Neuronal stem cell (in vitro differentiated cells): Measurements from ENCODE around the gene CASZ1.

ENCODE experiments used
- DNase-seq: peaks from one replicate; pipeline ENCODE4 v3.0.0-alpha.2; 2013; ENCODE audit warnings: low spot score
- H2AFZ ChIP-seq: one replicate; pipeline ENCODE4 v1.6.1; 2013; ENCODE audit warnings: mild to moderate bottlenecking, low read length, inconsistent platforms
- H2AK5ac ChIP-seq: 2 replicates; pipeline ENCODE4 v1.6.1; 2013; ENCODE audit warnings: low read depth, mild to moderate bottlenecking, inconsistent platforms, low read length, moderate library complexity, mixed read lengths
- H2BK120ac ChIP-seq: 2 replicates; pipeline ENCODE4 v1.6.1; 2013; ENCODE audit warnings: low read depth, mild to moderate bottlenecking, inconsistent platforms, low read length, moderate library complexity, mixed read lengths
- H2BK12ac ChIP-seq: one replicate; pipeline ENCODE4 v1.6.1; 2013; ENCODE audit warnings: low read length, inconsistent platforms
- H2BK15ac ChIP-seq: 2 replicates; pipeline ENCODE4 v1.6.1; 2013; ENCODE audit warnings: mild to moderate bottlenecking, low read length, inconsistent platforms, mixed read lengths
- H2BK5ac ChIP-seq: one replicate; pipeline ENCODE4 v1.6.1; 2013; ENCODE audit warnings: inconsistent platforms, mild to moderate bottlenecking, low read length, moderate library complexity
- H3K14ac ChIP-seq: one replicate; pipeline ENCODE4 v1.6.1; 2013; ENCODE audit warnings: low read length, inconsistent platforms
- H3K18ac ChIP-seq: 2 replicates; pipeline ENCODE4 v1.6.1; 2013; ENCODE audit warnings: low read length, inconsistent platforms
- H3K23ac ChIP-seq: 2 replicates; pipeline ENCODE4 v1.6.1; 2013; ENCODE audit warnings: low read depth, mild to moderate bottlenecking, mixed read lengths, low read length, inconsistent platforms; ENCODE audit not compliant: poor library complexity
- H3K27ac ChIP-seq: replicated peaks from 3 replicates; pipeline ENCODE4 v1.5.1; 2013; ENCODE audit warnings: low read length, inconsistent platforms
- H3K27me3 ChIP-seq, 3 experiments: 2 replicates each; pipeline ENCODE4 v1.6.1; 2013; ENCODE audit warnings: low read length in 3 of 3, mild to moderate bottlenecking in 2 of 3, inconsistent platforms in 1 of 3, low read depth in 1 of 3, mixed read lengths in 1 of 3, moderate library complexity in 1 of 3; ENCODE audit not compliant: control insufficient read depth in 3 of 3, insufficient read depth in 3 of 3
- H3K36me3 ChIP-seq, 2 donors: replicated peaks in 1 of 2; 2 replicates each; pipeline ENCODE4 v1.6.1; 2013; ENCODE audit warnings: low read length in 2 of 2; ENCODE audit not compliant: control insufficient read depth in 2 of 2, insufficient read depth in 2 of 2
- H3K4ac ChIP-seq: 2 replicates; pipeline ENCODE4 v1.6.1; 2013; ENCODE audit warnings: inconsistent platforms, mild to moderate bottlenecking, low read length, moderate library complexity
- H3K4me1 ChIP-seq, 2 donors: 1 replicate in 1 of 2; 2 replicates in 1 of 2; pipeline ENCODE4 v1.6.1; 2013; ENCODE audit warnings: low read length in 2 of 2, low read depth in 1 of 2; ENCODE audit not compliant: control insufficient read depth in 2 of 2, insufficient read depth in 1 of 2
- H3K4me2 ChIP-seq: one replicate; pipeline ENCODE4 v1.6.1; 2013; ENCODE audit warnings: mild to moderate bottlenecking, low read length, inconsistent platforms; ENCODE audit not compliant: insufficient read depth, poor library complexity, severe bottlenecking
- H3K4me3 ChIP-seq, 2 donors: 2 replicates each; pipeline ENCODE4 v1.5.1; 2013; ENCODE audit warnings: low read length in 2 of 2, mild to moderate bottlenecking in 2 of 2, inconsistent platforms in 1 of 2, moderate library complexity in 1 of 2
- H3K79me1 ChIP-seq: one replicate; pipeline ENCODE4 v1.6.1; 2013; ENCODE audit warnings: low read depth, mild to moderate bottlenecking, inconsistent platforms, low read length, moderate library complexity
- H3K9ac ChIP-seq: one replicate; pipeline ENCODE4 v1.6.1; 2013; ENCODE audit warnings: mild to moderate bottlenecking, low read depth, low read length, inconsistent platforms; ENCODE audit not compliant: poor library complexity
- H3K9me3 ChIP-seq, 2 donors: replicated peaks in 1 of 2; 2 replicates each; pipeline versions ENCODE3 to v1.6.1; 2013; ENCODE audit warnings: low read length in 2 of 2, mild to moderate bottlenecking in 2 of 2, inconsistent platforms in 1 of 2, low read depth in 1 of 2, mixed read lengths in 1 of 2, moderate library complexity in 1 of 2; ENCODE audit not compliant: control insufficient read depth in 2 of 2, insufficient read depth in 1 of 2
- H4K8ac ChIP-seq: one replicate; pipeline ENCODE4 v1.6.1; 2013; ENCODE audit warnings: low read depth, mild to moderate bottlenecking, inconsistent platforms, low read length, moderate library complexity
- H4K91ac ChIP-seq: one replicate; pipeline ENCODE4 v1.6.1; 2013; ENCODE audit warnings: low read length, low read depth, mild to moderate bottlenecking, inconsistent platforms; ENCODE audit not compliant: poor library complexity
- WGBS, 2 donors: extraction: QIAGEN DNeasy Blood & Tissue Kit; methylation state at CpG; one replicate each; pipeline ENCODE4 v1.1.7; 2013; ENCODE audit warnings: missing lambda C conversion rate in 2 of 2, mixed read lengths in 1 of 2; ENCODE audit not compliant: insufficient read length in 2 of 2, insufficient replicate concordance in 1 of 2; ENCODE audit errors: extremely low coverage in 2 of 2; 5-methylcytosine and 5-hydroxymethylcytosine counted together

The CASZ1 gene

DNA sequence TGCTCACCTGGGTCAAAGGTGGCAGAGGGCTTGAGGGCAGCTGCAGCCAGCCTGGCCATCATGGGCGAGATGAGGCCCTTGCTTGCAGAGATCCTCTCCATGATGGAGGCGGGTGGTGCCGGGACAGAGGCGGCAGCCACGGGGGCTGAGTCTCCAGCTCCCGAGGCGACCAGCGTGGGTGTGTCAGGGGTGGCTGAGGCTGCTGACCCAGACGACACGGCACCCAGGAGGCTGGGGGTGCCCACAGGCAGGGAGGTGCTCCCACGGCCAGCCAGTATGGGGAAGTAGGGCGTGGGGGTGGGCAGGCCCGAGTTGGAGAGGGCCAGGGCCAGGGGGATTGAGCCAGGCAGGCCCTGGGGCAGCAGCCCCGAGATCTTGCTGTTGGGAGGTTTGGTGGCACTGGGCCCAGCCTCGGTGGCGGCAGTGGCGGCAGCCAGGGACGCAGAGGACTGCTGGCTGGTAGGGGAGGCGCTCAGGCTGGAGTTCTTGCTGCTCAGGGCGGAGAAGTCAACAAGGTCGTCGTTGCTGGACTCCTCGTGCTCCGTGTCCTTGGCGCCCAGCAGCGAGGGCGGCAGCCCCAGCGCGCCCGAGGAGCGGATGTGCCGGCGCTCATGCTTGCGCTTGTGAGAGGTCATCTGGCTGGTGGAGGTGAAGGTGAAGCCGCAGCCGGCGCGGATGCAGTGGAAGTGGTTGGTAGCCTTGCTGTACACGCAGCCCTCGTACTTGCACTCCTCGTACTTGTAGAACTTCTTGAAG lies 142.9 kb downstream of the CASZ1 start:
- Histone ChIP-seq H2AK5ac (peak overlapping the region; percentile 46), H4K8ac (peak overlapping the region; percentile 65), H2BK12ac (no peak overlapping the region), H3K27me3 (peaks cover 0 to 7% (median 0%) of the 10 kb centered on the region in 3 experiments), H3K9ac (no peak overlapping the region), H3K14ac (no peak overlapping the region), H3K4me2 (no peak overlapping the region), H2AFZ (no peak overlapping the region), H2BK5ac (no peak overlapping the region), H3K4me1 (peaks cover 23 to 38% of the 10 kb centered on the region in 2 donors), H3K18ac (no peak overlapping the region), H3K23ac (peak overlapping the region; percentile 31), H2BK120ac (no peak overlapping the region), H3K4ac (no peak overlapping the region), H4K91ac (no peak overlapping the region), H3K9me3 (no peaks in the 10 kb centered on the region), H3K4me3 (no peak overlapping the region), H3K27ac (no peak overlapping the region), H3K79me1 (no peaks in the 10 kb centered on the region), H2BK15ac (peak overlapping the region; percentile 67), H3K36me3 (peaks cover 0 to 4% of the 10 kb centered on the region in 2 donors)
- WGBS, 2 donors: no CpG with 5 or more reads among the region's 41 CpGs
- DNase-seq: no peak

DNA sequence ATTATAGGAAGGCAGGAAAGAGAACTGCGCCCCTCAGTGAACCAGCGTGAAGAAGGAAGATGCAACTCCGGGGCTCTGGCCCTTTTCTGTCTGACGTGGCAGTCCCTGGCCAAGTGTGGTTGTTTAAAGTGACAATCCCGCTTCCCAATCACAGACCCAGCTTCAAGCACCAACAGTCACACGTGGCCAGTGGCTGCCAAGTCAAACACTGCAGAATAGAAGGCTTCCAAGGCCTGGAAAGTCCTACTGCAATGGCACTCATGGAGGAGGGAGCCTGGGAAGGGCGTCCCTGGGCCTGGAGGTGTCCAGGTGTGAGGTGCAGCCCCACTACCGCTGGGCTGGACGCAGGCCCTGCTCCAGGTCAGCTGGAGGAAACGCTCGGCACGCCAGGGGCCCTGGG lies 143.8 kb downstream of the CASZ1 start:
- Histone ChIP-seq H3K4me1 (peaks cover 24 to 38% of the 10 kb centered on the region in 2 donors), H3K18ac (peak overlapping the region; percentile 3), H3K4ac (no peak overlapping the region), H3K9ac (no peak overlapping the region), H3K4me2 (no peak overlapping the region), H3K27ac (no peak overlapping the region), H4K8ac (no peak overlapping the region), H3K27me3 (peaks cover 0 to 7% (median 0%) of the 10 kb centered on the region in 3 experiments), H4K91ac (no peak overlapping the region), H3K14ac (peak overlapping the region; percentile 38), H2AFZ (no peak overlapping the region), H2AK5ac (peak overlapping the region; percentile 88), H3K23ac (peak overlapping the region; percentile 44), H2BK120ac (no peak overlapping the region), H3K36me3 (peaks cover 0 to 4% of the 10 kb centered on the region in 2 donors), H2BK15ac (no peak overlapping the region), H2BK5ac (no peak overlapping the region), H3K79me1 (no peaks in the 10 kb centered on the region), H2BK12ac (no peak overlapping the region), H3K4me3 (no peak overlapping the region), H3K9me3 (no peaks in the 10 kb centered on the region)
- no CpG with 5 or more reads among the region's 12 CpGs for WGBS, 2 donors
- no peak for DNase-seq

DNA sequence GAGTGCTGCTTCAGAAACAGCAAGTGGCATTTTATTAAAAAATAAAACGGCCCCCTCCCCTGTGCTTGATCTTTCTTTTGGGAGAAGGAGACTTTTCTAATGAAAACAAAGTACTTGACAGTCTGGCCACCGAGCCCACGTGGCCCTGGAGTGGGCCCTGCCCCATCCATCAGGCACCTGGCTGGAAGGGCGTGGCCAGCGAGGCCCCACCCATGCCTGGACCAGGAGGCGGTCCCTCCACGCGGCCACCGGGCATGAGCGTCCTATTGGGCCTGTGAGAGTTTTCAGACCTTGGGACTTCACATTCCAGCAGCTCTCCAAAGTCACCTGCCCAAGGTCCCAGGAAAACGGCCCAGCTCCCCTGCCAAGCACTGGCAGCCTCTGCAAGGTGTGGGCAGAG lies 144.7 kb downstream of the CASZ1 start:
- Histone ChIP-seq H4K91ac (no peak overlapping the region), H3K36me3 (peaks cover 0 to 4% of the 10 kb centered on the region in 2 donors), H3K27ac (no peak overlapping the region), H2BK12ac (no peak overlapping the region), H2BK120ac (peak overlapping the region; percentile 64), H4K8ac (no peak overlapping the region), H3K23ac (no peak overlapping the region), H3K9ac (no peak overlapping the region), H3K4ac (no peak overlapping the region), H2BK15ac (no peak overlapping the region), H2AK5ac (peak overlapping the region; percentile 51), H2BK5ac (no peak overlapping the region), H3K4me2 (peak overlapping the region; percentile 22), H3K79me1 (peaks cover 3% of the 10 kb centered on the region), H3K18ac (peak overlapping the region; percentile 29), H3K4me1 (peaks cover 29 to 34% of the 10 kb centered on the region in 2 donors), H3K4me3 (no peak overlapping the region), H2AFZ (peak overlapping the region; percentile 82), H3K27me3 (peaks cover 0 to 7% (median 0%) of the 10 kb centered on the region in 3 experiments), H3K14ac (no peak overlapping the region), H3K9me3 (no peaks in the 10 kb centered on the region)
- WGBS, 2 donors: no CpG with 5 or more reads among the region's 11 CpGs
- DNase-seq: no peak

DNA sequence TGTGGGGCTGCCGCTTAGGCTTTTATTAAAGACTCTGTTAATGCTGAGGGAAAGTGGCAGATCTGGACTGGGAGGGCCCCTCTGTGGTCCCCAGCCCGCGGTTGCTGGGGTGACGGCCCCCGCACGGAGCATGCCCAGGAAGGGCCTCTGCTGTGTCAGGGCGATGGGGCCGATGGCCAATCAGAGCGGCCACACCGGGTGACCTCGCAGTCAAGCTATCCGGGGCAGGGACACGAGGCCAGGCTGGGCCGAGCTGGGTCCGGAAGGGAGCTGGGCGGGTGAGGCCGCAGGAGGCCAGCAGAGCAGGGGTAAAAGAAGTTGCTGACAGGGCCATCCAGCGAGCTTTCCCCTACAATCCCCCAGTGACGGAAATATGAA lies 145.1 kb downstream of the CASZ1 start:
- no peak for DNase-seq
- H3K4ac ChIP-seq: no peak overlapping the region
- H2BK15ac ChIP-seq: no peak overlapping the region
- peak overlapping the region; percentile 51 for H2AK5ac ChIP-seq
- H3K4me2 ChIP-seq: peak overlapping the region; percentile 22
- H2BK120ac ChIP-seq: peak overlapping the region; percentile 64
- WGBS, 2 donors: no CpG with 5 or more reads among the region's 19 CpGs
- no peak overlapping the region for H2BK5ac ChIP-seq
- H3K23ac ChIP-seq: no peak overlapping the region
- H3K4me1 ChIP-seq: peaks cover 29 to 34% of the 10 kb centered on the region in 2 donors
- H3K14ac ChIP-seq: no peak overlapping the region
- no peak overlapping the region for H4K8ac ChIP-seq
- H3K9ac ChIP-seq: no peak overlapping the region
- peaks cover 0 to 7% (median 0%) of the 10 kb centered on the region in 3 experiments for H3K27me3 ChIP-seq
- no peak overlapping the region for H3K4me3 ChIP-seq
- peak overlapping the region; percentile 82 for H2AFZ ChIP-seq
- H3K36me3 ChIP-seq: peaks cover 0 to 4% of the 10 kb centered on the region in 2 donors
- no peak overlapping the region for H4K91ac ChIP-seq
- H3K27ac ChIP-seq: no peak overlapping the region
- H3K18ac ChIP-seq: peak overlapping the region; percentile 59
- H2BK12ac ChIP-seq: no peak overlapping the region
- no peaks in the 10 kb centered on the region for H3K9me3 ChIP-seq
- peaks cover 3% of the 10 kb centered on the region for H3K79me1 ChIP-seq
